Effector CD8-positive, alpha-beta T cell (primary cell): ENCODE measurements around the gene CABLES1.
"Not testable (repeated sequence)": the region's sequence is repeated elsewhere in the genome, so short reads cannot be mapped to it uniquely, and the experiment has no call there.

Experiments
- DNase-seq: peaks from one replicate; lab custom pipeline; 2025; lab: John Stamatoyannopoulos, UW
- total RNA-seq, 4 experiments: gene quantifications; one replicate each; lab custom pipeline; 2026; lab: John Stamatoyannopoulos, UW

CABLES1 gene, protein sequence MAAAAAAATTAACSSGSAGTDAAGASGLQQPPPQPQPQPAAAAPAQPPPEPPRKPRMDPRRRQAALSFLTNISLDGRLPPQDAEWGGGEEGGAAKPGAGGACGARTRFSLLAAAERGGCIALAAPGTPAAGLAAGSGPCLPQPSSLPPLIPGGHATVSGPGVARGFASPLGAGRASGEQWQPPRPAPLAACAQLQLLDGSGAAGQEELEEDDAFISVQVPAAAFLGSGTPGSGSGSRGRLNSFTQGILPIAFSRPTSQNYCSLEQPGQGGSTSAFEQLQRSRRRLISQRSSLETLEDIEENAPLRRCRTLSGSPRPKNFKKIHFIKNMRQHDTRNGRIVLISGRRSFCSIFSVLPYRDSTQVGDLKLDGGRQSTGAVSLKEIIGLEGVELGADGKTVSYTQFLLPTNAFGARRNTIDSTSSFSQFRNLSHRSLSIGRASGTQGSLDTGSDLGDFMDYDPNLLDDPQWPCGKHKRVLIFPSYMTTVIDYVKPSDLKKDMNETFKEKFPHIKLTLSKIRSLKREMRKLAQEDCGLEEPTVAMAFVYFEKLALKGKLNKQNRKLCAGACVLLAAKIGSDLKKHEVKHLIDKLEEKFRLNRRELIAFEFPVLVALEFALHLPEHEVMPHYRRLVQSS
- 1.6 to 6.7 (median 3.5) reads per million in 4 experiments for total RNA-seq

DNA sequence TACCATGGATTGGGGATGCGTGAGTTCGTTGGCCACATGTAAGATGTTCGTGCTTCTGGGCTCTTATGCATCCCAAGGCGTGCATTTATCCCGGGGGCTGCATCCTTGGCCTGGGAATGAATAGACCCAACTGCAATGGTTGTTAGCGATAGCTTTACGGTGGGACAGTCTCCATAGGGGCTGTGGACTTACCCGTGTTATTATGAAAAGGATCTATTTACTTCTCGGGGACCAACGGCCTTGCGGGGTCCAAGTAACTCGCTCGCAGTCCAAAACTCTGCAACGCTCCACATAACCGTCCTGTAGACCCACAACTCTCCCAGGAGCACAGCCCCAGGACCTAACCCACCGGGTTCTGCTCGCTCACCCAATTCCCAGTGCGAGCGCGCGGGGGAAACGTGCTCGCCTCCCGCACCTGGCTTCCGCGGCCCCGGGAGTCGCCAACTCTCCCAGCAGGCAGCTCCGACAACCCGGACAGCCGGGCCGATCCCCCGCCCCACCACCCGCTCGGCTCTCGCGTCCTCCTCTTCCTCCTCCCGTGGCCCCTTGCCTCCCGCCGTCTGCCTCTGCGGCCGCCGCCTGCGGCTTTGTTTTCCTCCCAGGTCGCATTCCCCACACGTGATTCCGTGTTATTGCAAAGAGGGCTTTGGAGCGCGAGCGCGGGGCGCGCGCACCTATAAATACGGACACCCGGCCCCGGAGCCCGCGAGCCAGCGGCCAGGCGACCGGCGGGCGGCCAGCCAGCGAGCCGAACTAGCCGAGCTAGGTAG is at the start of gene CABLES1:
CABLES1 (plus strand) TSS at position 706 of the 770 bp plus-strand sequence. CDS start 278 bp downstream, outside the sequence.
- no peak for DNase-seq

DNA sequence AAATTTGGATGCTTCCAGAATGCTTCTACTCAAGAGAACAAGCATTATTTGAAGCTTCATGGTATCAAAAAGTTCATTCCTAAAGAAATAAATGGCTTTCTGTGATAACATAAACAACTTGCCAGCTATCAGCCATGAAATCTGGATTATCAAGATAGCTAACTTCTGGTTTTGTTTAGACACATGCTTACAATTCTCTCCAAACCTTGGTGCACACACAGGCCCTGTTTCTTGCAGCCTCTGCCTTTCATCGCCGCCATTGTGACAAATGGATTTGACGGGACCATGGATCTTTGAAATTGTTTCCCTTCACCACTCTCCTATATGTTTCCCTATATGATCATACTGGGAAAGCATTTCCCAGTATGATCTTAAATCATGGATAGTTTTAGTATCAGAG is 47.9 kb upstream of the CABLES1 start:
- DNase-seq = no peak

DNA sequence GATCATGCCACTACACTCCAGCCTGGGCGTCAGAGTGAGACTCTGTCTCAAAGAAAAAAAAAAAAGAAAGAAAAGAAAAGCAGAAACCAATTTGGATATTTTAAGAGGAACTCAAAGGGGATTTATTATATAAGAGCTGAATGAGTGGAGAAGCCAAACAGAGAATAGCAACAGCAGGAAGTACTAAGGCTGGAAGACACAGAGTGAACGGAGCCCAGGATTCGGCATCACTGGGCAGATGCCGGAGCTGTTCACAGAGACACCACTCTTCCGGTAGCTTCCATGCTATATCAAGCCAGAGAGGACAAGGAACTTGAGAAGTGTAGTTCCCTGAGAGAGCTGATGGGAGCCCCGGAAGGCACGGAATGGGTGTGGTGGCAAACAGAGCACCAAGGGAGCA is 47.0 kb upstream of the CABLES1 start:
- DNase-seq = no peak

DNA sequence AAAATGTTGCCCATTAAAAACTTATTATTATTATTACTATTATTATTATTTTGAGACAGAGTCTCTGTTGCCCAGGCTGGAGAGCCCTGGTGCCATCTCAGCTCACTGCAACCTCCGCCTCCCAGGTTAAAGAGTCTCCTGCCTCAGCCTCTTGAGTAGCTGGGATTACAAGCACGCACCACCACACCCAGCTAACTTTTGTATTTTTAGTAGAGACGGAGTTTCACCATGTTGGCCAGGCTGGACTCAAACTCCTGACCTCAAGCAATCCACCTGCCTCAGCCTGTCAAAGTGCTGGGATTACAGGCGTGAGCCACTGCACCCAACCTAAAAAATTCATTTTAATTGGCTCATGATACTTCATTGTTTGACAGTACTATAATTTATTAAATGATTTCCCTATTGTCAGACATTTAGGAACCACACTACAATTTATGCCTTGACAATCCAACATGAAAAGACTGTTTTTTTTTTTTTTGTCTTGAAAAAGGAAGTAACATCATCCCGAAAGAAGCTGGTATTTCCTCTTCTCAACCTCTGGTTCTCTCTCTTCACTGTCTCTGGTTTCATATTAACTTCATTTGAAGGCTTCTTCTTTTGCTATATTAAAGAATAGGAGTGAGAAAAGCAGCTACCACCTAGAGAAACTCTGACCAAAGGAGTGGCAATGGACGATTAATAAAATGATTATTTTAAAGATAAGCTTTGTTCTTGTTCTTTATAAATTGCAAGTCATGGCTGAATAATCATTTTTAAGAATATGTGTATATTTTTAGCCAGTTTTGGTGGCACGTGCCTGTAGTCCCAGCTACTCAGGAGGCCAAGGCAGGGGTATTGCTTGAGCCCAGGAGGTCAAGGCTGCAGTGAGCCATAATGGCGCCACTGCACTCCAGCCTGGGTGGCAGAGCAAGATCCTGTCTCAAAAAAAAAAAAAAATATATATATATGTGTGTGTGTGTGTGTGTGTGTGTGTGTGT is 44.0 kb upstream of the CABLES1 start:
- not testable (repeated sequence) for DNase-seq

DNA sequence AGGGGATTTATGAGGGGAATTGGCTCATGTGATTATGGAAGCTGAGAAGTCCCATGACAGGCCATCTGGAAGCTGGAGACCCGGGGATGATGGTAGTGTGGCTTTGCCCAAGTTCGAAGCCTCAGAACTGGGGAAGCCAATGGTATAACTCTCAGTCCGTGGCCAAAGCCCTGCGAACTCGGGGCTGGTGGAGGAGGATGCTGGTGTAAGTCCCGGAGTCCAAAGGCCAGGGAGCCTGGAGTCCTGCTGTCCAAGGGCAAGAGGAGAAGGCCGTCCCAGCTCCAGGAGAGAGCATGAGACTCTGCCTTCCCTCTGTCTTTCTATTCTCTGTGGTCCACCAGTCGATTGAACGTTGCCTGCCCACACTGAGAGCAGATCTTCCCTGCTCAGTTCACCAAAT is 43.2 kb upstream of the CABLES1 start:
- no peak for DNase-seq

DNA sequence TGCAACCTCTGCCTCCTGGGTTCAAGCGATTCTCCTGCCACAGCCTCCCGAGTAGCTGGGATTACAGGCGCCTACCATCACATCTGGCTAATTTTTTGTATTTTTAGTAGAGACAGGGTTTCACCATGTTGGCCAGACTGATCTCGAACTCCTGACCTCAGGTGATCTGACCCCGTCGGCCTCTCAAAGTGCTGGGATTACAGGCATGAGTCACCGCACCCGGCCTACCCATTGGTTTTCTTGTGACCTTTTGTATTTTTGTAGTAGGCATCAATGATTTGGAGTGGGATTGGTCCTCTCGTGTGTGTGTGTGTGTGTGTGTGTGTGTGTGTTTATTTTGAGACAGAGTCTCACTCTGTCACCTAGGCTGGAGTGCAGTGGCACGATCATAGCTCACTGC is 42.2 kb upstream of the CABLES1 start:
- DNase-seq = not testable (repeated sequence)

DNA sequence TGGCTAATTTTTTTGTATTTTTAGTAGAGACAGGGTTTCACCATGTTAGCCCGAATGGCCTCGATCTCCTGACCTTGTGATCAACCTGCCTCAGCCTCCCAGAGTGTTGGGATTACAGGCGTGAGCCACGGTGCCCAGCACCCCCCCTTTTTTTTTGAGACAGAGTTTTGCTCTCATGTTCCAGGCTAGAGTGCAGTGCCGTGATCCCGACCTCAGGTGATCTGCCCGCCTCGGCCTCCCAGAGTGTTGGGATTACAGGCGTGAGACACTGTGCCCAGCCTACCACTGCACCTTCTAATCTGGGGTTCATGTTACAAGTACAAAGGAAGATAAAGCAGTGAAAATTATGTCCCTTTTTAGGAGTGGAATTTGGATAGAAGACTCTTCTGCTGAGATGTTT is 41.5 kb upstream of the CABLES1 start:
- DNase-seq = no peak

DNA sequence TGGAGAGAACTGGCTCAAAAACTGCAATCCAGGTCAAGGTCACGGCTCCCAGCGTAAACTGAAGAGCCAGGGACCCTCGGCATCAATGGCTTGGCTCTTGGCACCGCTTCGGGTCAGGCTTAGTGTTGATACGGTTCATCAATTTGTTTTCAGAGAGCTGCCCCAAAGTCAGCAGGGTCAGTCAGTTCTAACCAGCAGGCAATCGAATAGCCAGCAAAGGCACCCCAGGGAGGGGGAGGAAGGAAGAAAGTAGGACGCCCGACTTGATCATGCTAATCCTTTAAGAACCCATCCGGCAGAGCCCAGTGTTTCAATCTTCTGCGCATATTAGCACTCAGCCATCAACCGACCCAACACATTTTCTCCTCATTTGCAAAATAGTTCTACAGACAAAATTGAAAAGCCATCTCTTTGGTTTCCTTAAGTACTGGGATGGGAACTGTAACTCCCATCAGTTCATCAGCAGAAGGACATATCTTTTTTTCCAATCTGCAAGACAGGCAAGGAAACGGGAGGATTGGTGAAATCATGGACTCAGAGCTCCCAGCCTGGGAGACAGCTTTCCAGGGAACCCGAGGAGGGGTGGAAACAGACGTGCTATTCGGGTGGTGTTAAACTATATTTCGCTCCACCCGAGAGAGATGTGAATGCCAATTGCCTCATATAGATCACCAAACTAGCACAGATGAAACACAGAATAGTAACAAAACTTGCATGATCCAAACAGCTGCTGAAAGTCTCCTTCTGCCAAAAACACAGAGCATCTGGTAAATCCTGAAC is 40.7 kb upstream of the CABLES1 start:
- no peak for DNase-seq

DNA sequence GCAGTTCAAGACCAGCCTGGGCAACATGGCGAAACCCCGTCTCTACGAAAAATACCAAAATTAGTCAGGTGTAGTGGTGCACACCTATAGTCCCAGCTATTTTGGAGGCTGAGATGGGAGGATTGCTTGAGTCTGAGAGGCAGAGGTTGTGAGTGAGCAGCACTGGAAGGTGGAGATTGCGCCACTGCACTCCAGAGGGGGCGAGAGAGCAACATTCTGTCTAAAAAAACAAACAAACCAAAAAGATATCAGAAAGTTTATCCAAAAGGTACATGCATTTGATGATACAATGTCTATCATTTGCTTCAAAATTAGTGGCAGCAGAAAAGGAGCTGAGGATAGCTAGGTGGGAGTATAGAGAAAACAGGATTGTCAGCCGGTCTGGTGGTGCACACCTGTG is 39.8 kb upstream of the CABLES1 start:
- DNase-seq = no peak

DNA sequence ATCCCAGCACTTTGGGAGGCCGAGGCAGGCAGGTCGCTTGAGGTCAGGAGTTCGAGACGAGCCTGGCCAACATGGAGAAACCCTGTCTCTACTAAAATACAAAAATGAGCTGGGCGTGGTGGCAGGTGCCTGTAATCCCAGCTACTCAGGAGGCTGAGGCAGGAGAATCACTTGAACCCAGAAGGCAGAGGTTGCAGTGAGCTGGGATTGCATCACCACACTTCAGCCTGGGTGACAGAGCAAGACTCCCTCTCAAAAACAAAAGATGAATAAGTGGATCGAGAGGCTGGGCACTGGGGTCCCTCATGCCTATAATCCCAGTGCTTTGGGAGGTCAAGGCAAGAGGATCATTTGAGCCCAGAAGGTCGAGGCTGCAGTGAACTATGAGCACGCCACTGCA is 38.3 kb upstream of the CABLES1 start:
- DNase-seq = not testable (repeated sequence)

DNA sequence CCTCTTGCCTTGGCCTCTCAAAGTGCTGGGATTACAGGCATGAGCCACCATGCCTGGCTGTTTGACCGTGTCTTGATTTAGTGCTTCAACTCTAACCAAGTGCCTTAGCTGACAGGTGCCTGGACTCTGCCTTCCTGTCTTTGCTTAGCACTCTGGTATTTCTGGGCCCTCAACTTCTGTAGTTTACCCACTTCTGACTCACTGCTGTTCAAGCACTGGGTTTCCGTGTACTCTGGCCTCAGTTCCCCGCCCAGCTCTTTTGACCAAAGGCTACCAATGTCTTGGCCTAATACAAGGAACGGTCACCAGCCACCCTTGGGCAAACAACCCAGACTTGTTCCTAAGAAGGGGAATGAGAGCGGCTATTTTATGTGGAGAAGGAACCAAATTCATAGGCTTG is 35.7 kb upstream of the CABLES1 start:
- no peak for DNase-seq

DNA sequence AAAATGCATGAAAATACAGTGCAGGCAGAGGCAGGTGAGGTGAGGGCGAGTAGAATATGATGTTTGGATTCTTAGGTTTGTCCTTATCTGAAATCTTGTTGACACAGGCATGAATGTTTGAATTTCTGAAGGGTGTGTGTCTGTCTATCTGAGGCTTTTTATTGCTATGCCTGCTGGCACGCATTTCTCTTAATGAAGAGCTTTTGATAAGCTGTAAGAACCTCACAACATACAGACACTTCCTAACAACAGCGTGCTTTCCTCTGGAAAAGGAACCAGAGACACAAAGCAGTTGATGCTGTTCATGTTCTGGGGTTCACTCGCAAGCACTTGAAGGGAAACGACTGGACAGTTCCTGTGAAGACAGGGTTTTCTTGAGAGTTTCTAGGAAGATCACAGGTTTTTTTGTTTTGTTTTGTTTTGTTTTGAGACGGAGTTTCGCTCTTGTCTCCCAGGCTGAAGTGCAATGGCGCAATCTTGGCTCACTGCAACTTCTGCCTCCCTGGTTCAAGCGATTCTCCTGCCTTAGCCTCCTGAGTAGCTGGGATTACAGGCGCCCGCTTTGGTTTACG is 33.3 kb upstream of the CABLES1 start:
- DNase-seq = no peak

DNA sequence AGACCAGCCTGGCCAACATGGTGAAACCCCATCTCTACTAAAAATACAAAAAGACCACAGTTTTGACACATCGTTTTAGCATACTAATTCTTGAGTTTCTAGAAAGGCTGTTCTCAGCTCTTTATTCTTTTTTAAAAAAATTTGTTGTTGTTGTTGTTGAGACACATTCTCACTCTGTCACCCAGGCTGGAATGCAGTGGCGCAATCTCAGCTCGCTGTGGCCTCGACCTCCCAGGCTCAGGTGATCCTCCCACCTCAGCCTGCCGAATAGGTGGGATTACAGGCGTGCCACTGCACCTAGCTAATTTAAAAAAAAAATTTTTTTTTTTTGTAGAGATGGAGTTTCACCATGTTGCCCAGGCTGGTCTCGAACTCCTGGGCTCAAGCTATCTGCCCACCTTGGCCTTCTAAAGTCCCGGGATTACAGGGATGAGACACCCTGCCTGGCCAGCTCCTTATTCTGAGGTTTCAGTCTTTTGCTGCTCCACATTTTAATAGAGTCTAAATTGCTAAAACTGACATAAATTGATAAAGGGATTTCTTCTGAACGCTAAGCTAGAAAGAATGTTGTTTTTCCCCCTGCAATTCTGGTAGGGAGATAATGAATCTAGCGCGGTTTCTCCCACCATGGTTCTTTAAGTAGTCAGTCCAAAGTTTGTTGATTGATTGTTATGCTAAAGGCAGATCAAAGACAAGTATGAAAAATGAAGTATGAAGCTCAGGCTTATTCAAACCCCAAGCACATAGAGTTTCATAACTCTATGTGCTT is 32.6 kb upstream of the CABLES1 start:
- no peak for DNase-seq

DNA sequence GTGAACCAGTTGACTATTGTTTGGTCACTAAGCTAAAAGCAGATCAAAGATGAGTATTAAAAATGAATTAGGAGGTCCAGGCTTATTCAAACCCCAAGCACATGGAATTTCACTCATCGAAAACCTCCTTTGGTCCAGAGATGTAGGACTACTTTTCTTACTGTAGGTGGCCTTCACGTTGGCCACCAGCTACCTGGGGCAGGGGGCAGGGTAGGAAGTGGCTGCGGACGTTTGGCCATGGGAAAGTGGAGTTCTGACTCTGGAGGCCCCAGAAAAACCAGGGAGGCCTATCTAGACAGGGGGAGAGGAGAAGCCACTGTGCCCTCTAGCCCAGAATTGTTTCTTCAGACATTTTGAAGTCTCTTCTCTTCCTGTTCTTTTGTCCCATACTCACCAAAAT is 31.8 kb upstream of the CABLES1 start:
- DNase-seq = no peak

DNA sequence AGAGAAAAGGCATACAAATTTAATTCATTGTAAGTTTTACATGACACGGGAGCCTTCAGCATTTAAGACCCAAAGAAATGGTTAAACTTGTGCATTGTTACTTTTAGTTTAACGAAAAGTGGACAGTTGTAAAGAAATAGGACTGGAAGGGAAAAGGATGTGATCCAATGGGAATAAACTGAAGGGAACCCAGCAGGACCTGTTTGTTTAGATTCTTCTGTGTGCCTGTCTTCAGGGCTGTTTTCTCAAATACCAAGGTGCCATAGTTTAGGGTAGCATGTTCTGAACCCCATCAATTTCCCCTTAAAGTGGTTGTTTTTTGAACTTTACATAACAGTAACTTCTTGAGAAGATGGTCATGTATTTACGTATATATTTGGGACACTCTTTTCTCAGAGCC is 30.3 kb upstream of the CABLES1 start:
- no peak for DNase-seq

DNA sequence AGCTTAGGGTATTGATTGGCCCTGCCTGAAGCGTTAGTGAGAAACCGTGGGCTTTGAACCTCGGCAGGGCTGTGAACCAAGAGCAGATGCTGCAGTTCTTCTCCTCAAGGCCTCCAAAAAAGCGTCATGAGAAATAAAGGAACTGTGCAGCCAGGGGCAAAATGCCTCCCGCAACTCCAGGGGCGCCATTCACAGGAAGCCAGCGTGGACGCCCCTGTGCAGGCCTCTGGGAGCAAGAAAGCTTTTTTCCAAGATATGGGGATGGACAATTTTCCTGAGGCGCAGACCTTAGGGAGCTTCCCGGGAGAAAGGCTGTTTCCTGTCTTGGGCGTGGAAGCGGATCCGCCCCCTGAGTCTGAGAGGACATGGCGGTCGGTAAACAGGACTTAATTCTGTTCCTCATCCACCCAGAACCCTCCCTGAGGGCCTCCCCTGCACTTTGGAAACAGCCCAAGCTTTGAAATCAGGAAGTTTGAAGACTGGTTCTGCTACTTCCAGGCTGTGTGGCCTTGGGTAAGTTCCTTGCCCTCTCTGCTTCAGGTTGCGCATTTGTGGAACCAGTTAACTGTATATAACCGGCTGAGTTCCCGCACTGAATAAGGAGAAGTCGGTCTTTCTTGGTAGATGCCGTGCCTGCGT is 29.6 kb upstream of the CABLES1 start:
- no peak for DNase-seq

DNA sequence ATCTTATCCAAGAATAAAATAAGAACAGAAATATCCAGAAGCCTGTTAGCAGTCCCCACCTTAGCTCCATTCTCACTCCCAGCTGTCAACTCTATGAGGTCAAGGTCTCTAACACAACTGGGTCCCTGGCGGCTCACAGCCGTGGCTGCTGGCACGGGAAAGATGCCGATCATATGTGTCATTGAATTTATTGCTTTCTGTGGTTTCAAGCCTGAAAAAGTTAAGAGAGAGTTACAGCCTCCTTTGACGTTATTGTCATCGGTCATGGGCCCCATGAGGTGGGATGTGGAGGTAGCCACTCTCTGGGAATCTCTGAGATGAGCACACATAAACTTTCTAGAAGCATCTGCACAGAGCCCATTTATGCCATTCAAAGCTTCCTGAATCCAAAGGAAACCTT is 28.7 kb upstream of the CABLES1 start:
- DNase-seq = no peak

DNA sequence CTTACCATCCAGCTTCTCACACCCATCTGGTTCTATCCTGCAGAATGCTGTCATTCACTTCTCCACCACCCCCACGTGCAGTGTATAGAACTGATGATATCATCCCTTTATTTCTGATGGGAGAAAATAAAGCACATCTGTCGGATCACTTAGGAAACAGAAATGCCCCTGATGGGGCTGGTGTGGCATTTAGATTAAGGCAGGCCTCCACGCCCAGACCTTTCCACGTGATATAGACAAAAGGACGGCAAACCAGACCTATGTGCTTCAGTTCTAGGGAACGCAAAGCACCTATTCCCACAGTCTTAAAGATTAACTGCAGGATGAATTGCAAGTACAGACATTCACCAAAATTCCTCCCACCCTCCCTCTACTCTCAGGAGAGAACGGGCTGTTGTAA is 27.6 kb upstream of the CABLES1 start:
- no peak for DNase-seq

DNA sequence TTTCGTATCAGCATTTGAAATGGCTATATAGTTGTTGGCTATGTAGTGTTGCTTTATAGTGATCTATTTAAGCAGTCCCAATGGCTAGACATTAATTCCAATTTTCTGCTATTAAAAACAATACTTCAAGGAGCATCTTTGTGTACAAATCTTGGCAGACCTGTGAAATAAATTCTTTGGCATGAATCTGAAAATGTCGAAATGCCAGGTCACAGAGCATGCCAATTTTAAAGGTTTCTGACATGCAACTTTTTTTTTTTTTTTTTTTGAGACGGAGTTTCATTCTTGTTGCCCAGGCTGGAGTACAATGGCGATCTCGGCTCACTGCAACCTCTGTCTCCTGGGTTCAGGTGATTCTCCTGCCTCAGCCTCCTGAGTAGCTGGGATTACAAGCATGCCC is 26.8 kb upstream of the CABLES1 start:
- DNase-seq = no peak
